K562 (cell line): Measurements from ENCODE around the gene PI4K2B. TPM values are rescaled to one million over a fixed set of nuclear protein-coding genes. Genes with fewer than 3 reads are reported as not detected.

Source experiments
- BACH1 ChIP-seq: fragments of 200-800 bp; sonication (Bioruptor generic); IDR thresholded peaks from 2 replicates; pipeline ENCODE4 v1.6.1; 2016; ENCODE audit warnings: missing genetic modification characterization, missing compliant biosample characterization
- CHD7 ChIP-seq: fragments of 200-600 bp; sonication (generic); IDR thresholded peaks from one replicate; pipeline ENCODE4 v1.6.1; 2012; ENCODE audit warnings: mild to moderate bottlenecking, low read depth, low read length, inconsistent platforms
- DPF2 ChIP-seq: fragments of 450-650 bp; IDR thresholded peaks from 2 replicates; pipeline ENCODE4 v1.6.1; 2016
- EZH2 ChIP-seq: IDR thresholded peaks from 2 replicates; pipeline ENCODE4 v1.6.1; 2012; ENCODE audit warnings: low read depth, mild to moderate bottlenecking, inconsistent platforms, low read length, borderline replicate concordance
- FOXP1 ChIP-seq: sonication (generic); formaldehyde crosslinking; IDR thresholded peaks from 2 replicates; pipeline ENCODE4 v1.8.0; 2022; ENCODE audit warnings: mild to moderate bottlenecking, missing genetic modification reagents
- JUNB ChIP-seq: fragments of 450-650 bp; formaldehyde crosslinking; conservative IDR thresholded peaks from 2 replicates; pipeline ENCODE4 v1.4.0; 2020; ENCODE audit warnings: mild to moderate bottlenecking
- POLR2AphosphoS2 ChIP-seq: IDR thresholded peaks from 2 replicates; pipeline ENCODE4 v1.6.1; 2012; ENCODE audit warnings: low read length, improper control_type of control experiment
- SP1 ChIP-seq: sonication (generic); formaldehyde crosslinking; IDR thresholded peaks from 2 replicates; pipeline ENCODE4 v1.8.1; 2022; ENCODE audit warnings: mild to moderate bottlenecking, missing genetic modification reagents
- ZNF445 ChIP-seq: fragments of 250-450 bp; sonication (Bioruptor Pico); IDR thresholded peaks from 2 replicates; pipeline ENCODE4 v1.4.0; 2020; ENCODE audit warnings: low read depth, mild to moderate bottlenecking, moderate library complexity
- polyA plus RNA-seq, 8 experiments: library from polyadenylated mRNA; depleted of rRNA in 4 of 8; stranded (reverse) in 5 of 8; unstranded in 3 of 8; fragments of >200 nt; fragmentation: Nextera tagmentation in 2 of 8; fragmentation: Illumina TruSeq in 1 of 8; extraction: Ambion mirVana in 2 of 8; extraction: Trizol in 1 of 8; gene quantifications; 2 replicates each; pipeline versions ENCODE4 v1.2.1 to v1.2.3, GENCODE V29; 2011 to 2014; ENCODE audit warnings: inconsistent platforms in 1 of 8, missing spikeins in 1 of 8
- total RNA-seq, 7 experiments: library from RNA; depleted of rRNA in 6 of 7; stranded (reverse); fragments of >200 nt in 6 of 7; fragmentation: Illumina TruSeq in 2 of 7; extraction: Trizol in 2 of 7; gene quantifications; 2 replicates each; pipeline versions ENCODE4 v1.2.1 to v1.2.3, GENCODE V29; 2011 to 2021; ENCODE audit warnings: low replicate concordance in 1 of 7
- TF ChIP-seq, protein P1 (sequence below): conservative IDR thresholded peaks from 2 replicates; pipeline ENCODE4 v1.6.1; 2011; ENCODE audit warnings: low read depth, mild to moderate bottlenecking, low read length; ENCODE audit not compliant: control insufficient read depth
- TF ChIP-seq, protein P2 (sequence below): fragments of 450-650 bp; IDR thresholded peaks from 2 replicates; pipeline ENCODE4 v1.6.1; 2018; ENCODE audit not compliant: partially characterized antibody

The PI4K2B gene
- total and polyA plus RNA-seq, 9 of the 15 experiments (the other 6 are each of a cell fraction or from before 2014, with no cell fraction given), result 4.5 to 21.4 (median 16.5) TPM

DNA sequence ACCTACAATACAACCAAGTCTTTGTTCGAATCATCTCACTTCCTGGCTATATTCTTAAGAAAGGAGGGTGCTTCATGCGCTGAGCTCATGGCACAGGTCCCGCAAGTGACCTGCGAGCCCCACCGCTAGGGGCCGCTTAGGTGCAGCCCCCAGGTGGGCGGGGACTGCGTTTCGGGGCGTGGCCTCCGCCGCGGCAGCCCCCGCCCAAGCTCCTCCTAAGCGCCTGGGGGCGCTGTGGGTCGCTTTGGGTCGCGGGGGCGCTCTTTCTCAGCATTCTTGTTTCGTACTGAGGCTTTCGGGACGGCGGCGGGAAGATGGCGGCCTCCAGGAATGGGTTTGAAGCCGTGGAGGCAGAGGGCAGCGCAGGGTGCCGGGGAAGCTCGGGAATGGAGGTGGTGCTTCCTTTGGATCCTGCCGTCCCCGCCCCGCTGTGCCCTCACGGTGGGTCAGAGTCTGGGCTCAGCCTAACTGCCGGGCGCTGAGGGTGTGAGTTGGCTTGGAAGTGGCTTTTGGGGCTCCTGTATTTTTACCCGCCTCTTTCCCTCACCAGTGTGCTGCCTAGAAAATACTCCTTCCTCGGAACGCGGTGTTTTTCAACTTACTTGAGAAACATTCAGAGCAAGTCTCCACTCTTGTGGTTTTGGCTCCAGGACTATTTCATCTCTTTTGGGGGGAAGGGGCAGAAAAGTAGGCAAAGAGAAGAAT lies 78.8 kb downstream of the PI4K2B start, which contains the start of gene ZCCHC4 (continued):
- peak; percentile 99 for TF ChIP-seq SP1 (CRISPR knock-in tag)
- TF ChIP-seq, protein P1, sequence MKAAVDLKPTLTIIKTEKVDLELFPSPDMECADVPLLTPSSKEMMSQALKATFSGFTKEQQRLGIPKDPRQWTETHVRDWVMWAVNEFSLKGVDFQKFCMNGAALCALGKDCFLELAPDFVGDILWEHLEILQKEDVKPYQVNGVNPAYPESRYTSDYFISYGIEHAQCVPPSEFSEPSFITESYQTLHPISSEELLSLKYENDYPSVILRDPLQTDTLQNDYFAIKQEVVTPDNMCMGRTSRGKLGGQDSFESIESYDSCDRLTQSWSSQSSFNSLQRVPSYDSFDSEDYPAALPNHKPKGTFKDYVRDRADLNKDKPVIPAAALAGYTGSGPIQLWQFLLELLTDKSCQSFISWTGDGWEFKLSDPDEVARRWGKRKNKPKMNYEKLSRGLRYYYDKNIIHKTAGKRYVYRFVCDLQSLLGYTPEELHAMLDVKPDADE, result peak; percentile 82
- no peak for TF ChIP-seq ZNF445 (CRISPR knock-in tag)
- no peak for TF ChIP-seq CHD7
- no peak for TF ChIP-seq BACH1 (tag)
- TF ChIP-seq EZH2, result no peak
- TF ChIP-seq POLR2AphosphoS2, result no peak
- TF ChIP-seq, protein P2, sequence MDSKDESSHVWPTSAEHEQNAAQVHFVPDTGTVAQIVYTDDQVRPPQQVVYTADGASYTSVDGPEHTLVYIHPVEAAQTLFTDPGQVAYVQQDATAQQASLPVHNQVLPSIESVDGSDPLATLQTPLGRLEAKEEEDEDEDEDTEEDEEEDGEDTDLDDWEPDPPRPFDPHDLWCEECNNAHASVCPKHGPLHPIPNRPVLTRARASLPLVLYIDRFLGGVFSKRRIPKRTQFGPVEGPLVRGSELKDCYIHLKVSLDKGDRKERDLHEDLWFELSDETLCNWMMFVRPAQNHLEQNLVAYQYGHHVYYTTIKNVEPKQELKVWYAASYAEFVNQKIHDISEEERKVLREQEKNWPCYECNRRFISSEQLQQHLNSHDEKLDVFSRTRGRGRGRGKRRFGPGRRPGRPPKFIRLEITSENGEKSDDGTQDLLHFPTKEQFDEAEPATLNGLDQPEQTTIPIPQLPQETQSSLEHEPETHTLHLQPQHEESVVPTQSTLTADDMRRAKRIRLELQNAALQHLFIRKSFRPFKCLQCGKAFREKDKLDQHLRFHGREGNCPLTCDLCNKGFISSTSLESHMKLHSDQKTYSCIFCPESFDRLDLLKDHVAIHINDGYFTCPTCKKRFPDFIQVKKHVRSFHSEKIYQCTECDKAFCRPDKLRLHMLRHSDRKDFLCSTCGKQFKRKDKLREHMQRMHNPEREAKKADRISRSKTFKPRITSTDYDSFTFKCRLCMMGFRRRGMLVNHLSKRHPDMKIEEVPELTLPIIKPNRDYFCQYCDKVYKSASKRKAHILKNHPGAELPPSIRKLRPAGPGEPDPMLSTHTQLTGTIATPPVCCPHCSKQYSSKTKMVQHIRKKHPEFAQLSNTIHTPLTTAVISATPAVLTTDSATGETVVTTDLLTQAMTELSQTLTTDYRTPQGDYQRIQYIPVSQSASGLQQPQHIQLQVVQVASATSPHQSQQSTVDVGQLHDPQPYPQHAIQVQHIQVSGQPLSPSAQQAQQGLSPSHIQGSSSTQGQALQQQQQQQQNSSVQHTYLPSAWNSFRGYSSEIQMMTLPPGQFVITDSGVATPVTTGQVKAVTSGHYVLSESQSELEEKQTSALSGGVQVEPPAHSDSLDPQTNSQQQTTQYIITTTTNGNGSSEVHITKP, result peak; percentile 14
- TF ChIP-seq FOXP1 (CRISPR knock-in tag), result peak; percentile 54
- TF ChIP-seq DPF2, result 0 out of 2 replicates have a peak, but pooled peaks have one; percentile 16
- no peak for TF ChIP-seq JUNB (CRISPR knock-in tag)
